ENCODE measurements around the gene CAPZB.

Gene CAPZB

GRCh38 chr1:19381261-19381660, 104.1 kb downstream of the CAPZB start:
- no peak for DNase-seq

GRCh38 chr1:19377812-19378718, 107.3 kb downstream of the CAPZB start:
- DNase-seq: no peak

- DNase-seq: no peak
Measured at GRCh38 chr1:19376428-19377372, 108.6 kb downstream of the CAPZB start.

GRCh38 chr1:19375631-19376400, 109.5 kb downstream of the CAPZB start:
- DNase-seq: no peak

GRCh38 chr1:19374926-19375325, 110.4 kb downstream of the CAPZB start:
- no peak for DNase-seq

- DNase-seq: no peak
Measured at GRCh38 chr1:19374083-19374801, 111.1 kb downstream of the CAPZB start.

- DNase-seq: no peak
Measured at GRCh38 chr1:19373211-19374082, 111.9 kb downstream of the CAPZB start.

- DNase-seq: no peak
Measured at GRCh38 chr1:19372602-19373001, 112.7 kb downstream of the CAPZB start.

- no peak for DNase-seq
Measured at GRCh38 chr1:19372136-19372514, 113.2 kb downstream of the CAPZB start.

GRCh38 chr1:19371226-19372135, 113.9 kb downstream of the CAPZB start:
- no peak for DNase-seq

GRCh38 chr1:19370453-19371170, 114.7 kb downstream of the CAPZB start:
- no peak for DNase-seq

- DNase-seq: no peak
Measured at GRCh38 chr1:19369396-19370090, 115.8 kb downstream of the CAPZB start.

GRCh38 chr1:19368964-19369363, 116.4 kb downstream of the CAPZB start:
- DNase-seq: no peak

- DNase-seq: no peak
Measured at GRCh38 chr1:19368050-19368449, 117.3 kb downstream of the CAPZB start.

GRCh38 chr1:19367584-19368041, 117.7 kb downstream of the CAPZB start:
- no peak for DNase-seq

- no peak for DNase-seq
Measured at GRCh38 chr1:19366599-19367536, 118.5 kb downstream of the CAPZB start.

- DNase-seq: no peak
Measured at GRCh38 chr1:19365721-19366120, 119.6 kb downstream of the CAPZB start.
